Measurements from ENCODE around the gene TMEM92.

- TF ChIP-seq CTCF (IDR thresholded peaks at IDR 0.05) (no peak), EP300 (IDR thresholded peaks at IDR 0.05) (no peak)
Observed at GRCh38 chr17:50283714-50284113, 9.4 kb downstream of the TMEM92 start.
